DND-41 (cell line): ENCODE data around the gene FAM174C.
A peak's percentile ranks its signal among the peaks of the same experiment; 100 is the strongest.

Experiments
- ATAC-seq: fragments of 200-7000 bp; cut with Tn5 transposase; 3 replicates; pipeline ENCODE4 v1.9.1; 2021; ENCODE audit warnings: low read depth; ENCODE audit not compliant: insufficient read depth
- DNase-seq: peaks from one replicate; pipeline ENCODE4 v3.0.0-alpha.2; 2020
- H2AFZ ChIP-seq: 2 replicates; pipeline ENCODE4 v1.6.0; 2012; ENCODE audit warnings: low read depth, low read length
- H3K27ac ChIP-seq: 2 replicates; pipeline ENCODE4 v1.5.1; 2012; ENCODE audit warnings: low read length, inconsistent platforms
- H3K27me3 ChIP-seq: fragments of 200-600 bp; sonication (generic); 2 replicates; pipeline ENCODE4 v1.6.0; 2012; ENCODE audit warnings: low read length, mild to moderate bottlenecking, inconsistent platforms; ENCODE audit not compliant: insufficient read depth, poor library complexity
- H3K36me3 ChIP-seq: 2 replicates; pipeline ENCODE4 v1.5.1; 2012; ENCODE audit warnings: low read length, inconsistent platforms; ENCODE audit not compliant: insufficient read depth
- H3K4me1 ChIP-seq: 2 replicates; pipeline ENCODE4 v1.5.1; 2012; ENCODE audit warnings: mild to moderate bottlenecking, low read length; ENCODE audit not compliant: insufficient read depth
- H3K4me2 ChIP-seq: 2 replicates; pipeline ENCODE4 v1.6.0; 2012; ENCODE audit warnings: mild to moderate bottlenecking, moderate library complexity, low read length, inconsistent platforms; ENCODE audit not compliant: insufficient read depth
- H3K4me3 ChIP-seq, 2 experiments: fragments of 200-600 bp in 1 of 2; shearing (Covaris generic) in 1 of 2; 2 replicates each; pipeline ENCODE4 v1.5.1; 2012 to 2016; ENCODE audit warnings: inconsistent platforms in 2 of 2, low read length in 2 of 2, mild to moderate bottlenecking in 2 of 2, low read depth in 1 of 2, moderate library complexity in 1 of 2
- H3K79me2 ChIP-seq: 2 replicates; pipeline ENCODE4 v1.6.0; 2012; ENCODE audit warnings: low read length, inconsistent platforms; ENCODE audit not compliant: insufficient read depth
- H3K9ac ChIP-seq: 2 replicates; pipeline ENCODE4 v1.6.0; 2012; ENCODE audit warnings: low read depth, mild to moderate bottlenecking, inconsistent platforms, low read length, moderate library complexity
- H3K9me3 ChIP-seq: 2 replicates; pipeline ENCODE4 v1.5.1; 2012; ENCODE audit warnings: low read length, moderate library complexity, mild to moderate bottlenecking, inconsistent platforms; ENCODE audit not compliant: insufficient read depth, severe bottlenecking
- H4K20me1 ChIP-seq: 2 replicates; pipeline ENCODE4 v1.6.0; 2012; ENCODE audit warnings: low read length; ENCODE audit not compliant: insufficient read depth
- CTCF ChIP-seq: IDR thresholded peaks from 2 replicates; pipeline ENCODE4 v1.5.1; 2012; ENCODE audit warnings: borderline replicate concordance, low read length, moderate library complexity, mild to moderate bottlenecking; ENCODE audit not compliant: poor library complexity, severe bottlenecking; ENCODE audit errors: extremely low read depth
- EZH2 ChIP-seq: IDR thresholded peaks from 3 replicates; pipeline ENCODE4 v1.6.1; 2012; ENCODE audit warnings: borderline replicate concordance, low read depth, mild to moderate bottlenecking, moderate library complexity, low read length, inconsistent platforms; ENCODE audit not compliant: severe bottlenecking

The FAM174C gene

GRCh38 chr19:1229924-1230782 is 45.2 kb upstream of the FAM174C start:
- H3K4me2 ChIP-seq, result no peak overlapping the region
- H2AFZ ChIP-seq, result no peak overlapping the region
- no peak overlapping the region for H3K9ac ChIP-seq
- H3K27ac ChIP-seq, result no peak overlapping the region
- no peaks in the 10 kb centered on the region for H3K4me1 ChIP-seq
- no peak overlapping the region for H3K4me3 ChIP-seq
- ATAC-seq (no peak), DNase-seq (no peak)
- H3K9me3 ChIP-seq, result no peaks in the 10 kb centered on the region
- peaks cover 24% of the 10 kb centered on the region for H3K36me3 ChIP-seq
- TF ChIP-seq EZH2 (no peak), CTCF (no peak)
- 0 out of 2 replicates have a peak, but pooled peaks cover 7% of the 10 kb centered on the region for H4K20me1 ChIP-seq
- no peaks in the 10 kb centered on the region for H3K79me2 ChIP-seq
- H3K27me3 ChIP-seq, result no peaks in the 10 kb centered on the region

GRCh38 chr19:1230783-1231489 is 44.4 kb upstream of the FAM174C start:
- Histone ChIP-seq H3K27ac (no peak overlapping the region), H3K27me3 (no peaks in the 10 kb centered on the region), H4K20me1 (0 out of 2 replicates have a peak, but pooled peaks cover 4% of the 10 kb centered on the region), H3K79me2 (no peaks in the 10 kb centered on the region), H3K36me3 (peaks cover 17% of the 10 kb centered on the region), H3K4me1 (no peaks in the 10 kb centered on the region), H2AFZ (no peak overlapping the region), H3K4me3 (no peak overlapping the region), H3K9me3 (no peaks in the 10 kb centered on the region), H3K9ac (no peak overlapping the region), H3K4me2 (no peak overlapping the region)
- DNase-seq (no peak), ATAC-seq (0 out of 3 replicates have a peak, but pooled peaks have one; percentile 21)
- no peak for TF ChIP-seq CTCF
- TF ChIP-seq EZH2, result no peak

GRCh38 chr19:1231729-1232637 is 43.3 kb upstream of the FAM174C start:
- no peak overlapping the region for H3K4me3 ChIP-seq
- no peak overlapping the region for H3K9ac ChIP-seq
- H3K4me2 ChIP-seq, result no peak overlapping the region
- peaks cover 7% of the 10 kb centered on the region; the same call in 1 of the 2 replicates for H3K36me3 ChIP-seq
- H3K4me1 ChIP-seq, result peaks cover 2% of the 10 kb centered on the region
- no peak overlapping the region for H3K27ac ChIP-seq
- no peaks in the 10 kb centered on the region for H3K79me2 ChIP-seq
- no peaks in the 10 kb centered on the region for H3K9me3 ChIP-seq
- ATAC-seq, result no peak
- DNase-seq, result no peak
- TF ChIP-seq EZH2 (no peak), CTCF (no peak)
- H4K20me1 ChIP-seq, result no peaks in the 10 kb centered on the region
- H2AFZ ChIP-seq, result no peak overlapping the region
- H3K27me3 ChIP-seq, result peaks cover under 1% of the 10 kb centered on the region
